PC-3 (cell line): ENCODE results near the gene ZC3H4. TPM values are rescaled to one million over a fixed set of nuclear protein-coding genes. Genes with fewer than 3 reads are reported as not detected.

Experiments
- ATAC-seq: fragments of 200-7000 bp; cut with Tn5 transposase; 2 replicates; pipeline ENCODE4 v1.9.1; 2020; ENCODE audit warnings: mild to moderate bottlenecking, moderate library complexity
- BruUV-seq: library from RNA; stranded (reverse); fragments of 400-500 nt; replicated peaks from 2 replicates; lab custom pipeline; 2021; lab: Mats Ljungman, UMichigan
- CTCF ChIA-PET: fragments of 300-600 bp; sonication (Branson Sonifier 250); formaldehyde crosslinking; loops from one replicate; lab custom pipeline; 2022; ENCODE audit warnings: antibody characterized with exemption; lab: Charles Lee
- POLR2A ChIA-PET: fragments of 300-600 bp; sonication (Branson Sonifier 250); formaldehyde crosslinking; loops from one replicate; lab custom pipeline; 2022; ENCODE audit warnings: antibody characterized with exemption; ENCODE audit not compliant: unreplicated experiment; lab: Charles Lee
- DNase-seq: peaks from one replicate; pipeline ENCODE4 v3.0.0-alpha.2; 2015
- H2AFZ ChIP-seq: fragments of 300-600 bp; sonication (generic); 2 replicates; pipeline ENCODE4 v1.6.0; 2016; ENCODE audit warnings: antibody characterized with exemption, low read length
- H3F3A ChIP-seq: fragments of 300-600 bp; sonication (generic); one replicate; pipeline ENCODE4 v1.6.0; 2017; ENCODE audit warnings: antibody characterized with exemption, low read length, control low read depth, mild to moderate bottlenecking; ENCODE audit not compliant: unreplicated experiment
- H3K27ac ChIP-seq: fragments of 300-600 bp; sonication (generic); 2 replicates; pipeline ENCODE4 v1.5.1; 2016; ENCODE audit warnings: mild to moderate bottlenecking, low read length
- H3K27me3 ChIP-seq: fragments of 300-600 bp; sonication (generic); 2 replicates; pipeline ENCODE4 v1.6.1; 2016; ENCODE audit warnings: low read length, mixed read lengths
- H3K36me3 ChIP-seq: fragments of 300-600 bp; sonication (generic); 2 replicates; pipeline ENCODE4 v1.6.1; 2016; ENCODE audit warnings: low read depth, mixed run types, low read length, mixed read lengths
- H3K4me1 ChIP-seq: fragments of 300-600 bp; sonication (generic); 2 replicates; pipeline ENCODE4 v1.5.1; 2016; ENCODE audit warnings: low read length; ENCODE audit not compliant: insufficient read depth
- H3K4me2 ChIP-seq: fragments of 300-600 bp; sonication (generic); 2 replicates; pipeline ENCODE4 v1.6.0; 2016; ENCODE audit warnings: low read length
- H3K4me3 ChIP-seq: fragments of 300-600 bp; sonication (generic); 2 replicates; pipeline ENCODE4 v1.5.1; 2016; ENCODE audit warnings: mild to moderate bottlenecking, low read length, mixed read lengths
- H3K79me2 ChIP-seq: fragments of 300-600 bp; sonication (generic); 2 replicates; pipeline ENCODE4 v1.6.1; 2017; ENCODE audit warnings: low read length, mixed read lengths
- H3K9ac ChIP-seq: fragments of 300-600 bp; sonication (generic); 2 replicates; pipeline ENCODE4 v1.6.0; 2016; ENCODE audit warnings: mild to moderate bottlenecking, low read length
- H3K9me2 ChIP-seq: fragments of 300-600 bp; sonication (generic); replicated peaks from 2 replicates; pipeline ENCODE4 v1.6.1; 2016; ENCODE audit warnings: mixed run types, low read length, mixed read lengths
- H3K9me3 ChIP-seq: fragments of 300-600 bp; sonication (generic); 2 replicates; pipeline ENCODE4 v1.6.1; 2016; ENCODE audit warnings: low read length, mixed read lengths
- H4K20me1 ChIP-seq: fragments of 300-600 bp; sonication (generic); 2 replicates; pipeline ENCODE4 v1.6.1; 2016; ENCODE audit warnings: low read length, mixed read lengths
- EZH2 ChIP-seq: fragments of 300-600 bp; sonication (generic); IDR thresholded peaks from one replicate; pipeline ENCODE4 v1.6.1; 2017; ENCODE audit warnings: antibody characterized with exemption, mild to moderate bottlenecking, low read length; ENCODE audit not compliant: unreplicated experiment
- EZH2phosphoT487 ChIP-seq: fragments of 300-600 bp; sonication (generic); IDR thresholded peaks from 2 replicates; pipeline ENCODE4 v1.6.1; 2018; ENCODE audit warnings: mild to moderate bottlenecking, antibody characterized with exemption, low read length, borderline replicate concordance
- intact Hi-C: fragments of 100-400 bp; cut with micrococcal nuclease; formaldehyde crosslinking; loops from 2 replicates; pipeline ENCODE4 v1.9.0; 2023
- total RNA-seq: library from RNA; depleted of rRNA; stranded (reverse); fragments of >200 nt; gene quantifications from 2 replicates; pipeline ENCODE4 v1.2.3, GENCODE V29; 2014
- TF ChIP-seq, protein P1 (sequence below): fragments of 300-600 bp; sonication (generic); conservative IDR thresholded peaks from 2 replicates; pipeline ENCODE4 v1.5.1; 2017; ENCODE audit warnings: antibody characterized with exemption, low read depth, mild to moderate bottlenecking, low read length

The ZC3H4 gene
- total RNA-seq, 1 experiment from 2014 or later, result 13.4 TPM

DNA sequence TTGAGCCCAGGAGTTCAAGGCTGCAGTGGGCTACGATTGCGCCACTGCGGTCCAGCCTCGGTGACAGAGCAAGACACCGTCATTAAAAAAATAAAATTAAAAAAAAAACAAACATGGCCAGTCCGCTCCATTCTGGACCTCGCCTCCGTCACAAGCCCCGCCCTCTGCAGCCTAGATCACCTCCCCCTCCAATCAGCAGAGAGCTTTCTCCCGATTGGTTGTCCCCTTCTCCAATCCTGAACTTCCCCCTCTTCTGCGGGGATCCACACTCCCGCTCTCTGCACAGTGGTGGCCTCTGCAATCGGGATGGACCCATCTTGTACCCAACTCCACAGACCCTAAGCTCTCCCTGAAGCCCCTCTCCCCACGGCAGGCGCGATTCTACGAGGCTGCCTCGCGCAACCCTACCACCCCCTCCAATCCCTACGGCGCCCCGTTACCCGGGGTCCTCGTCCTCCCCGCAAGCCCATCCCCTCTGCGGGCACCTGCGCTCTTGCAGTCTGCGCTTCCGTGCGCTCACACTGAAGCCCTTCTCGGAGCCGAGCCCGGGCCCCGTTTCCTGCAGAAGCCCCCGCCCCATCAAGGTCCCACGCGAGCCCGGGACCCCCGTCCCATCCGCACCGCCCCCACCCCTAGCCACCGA, 65.7 kb downstream of the ZC3H4 start:
- Histone ChIP-seq H4K20me1 (no peaks in the 10 kb centered on the region), H3K9me2 (no peaks in the 10 kb centered on the region), H3K79me2 (peaks cover 6% of the 10 kb centered on the region; the same call in 1 of the 2 replicates), H3K27ac (no peak overlapping the region), H3K9ac (peak overlapping the region; percentile 56), H3K4me2 (peak overlapping the region; percentile 92), H2AFZ (peak overlapping the region; percentile 96), H3K4me3 (peak overlapping the region; percentile 82), H3F3A (no peaks in the 10 kb centered on the region), H3K27me3 (no peaks in the 10 kb centered on the region), H3K4me1 (peaks cover 5% of the 10 kb centered on the region; the same call in 1 of the 2 replicates), H3K9me3 (no peaks in the 10 kb centered on the region), H3K36me3 (no peaks in the 10 kb centered on the region)
- CTCF ChIA-PET, result no interaction called here
- ATAC-seq, result peak; percentile 82
- TF ChIP-seq, protein P1, sequence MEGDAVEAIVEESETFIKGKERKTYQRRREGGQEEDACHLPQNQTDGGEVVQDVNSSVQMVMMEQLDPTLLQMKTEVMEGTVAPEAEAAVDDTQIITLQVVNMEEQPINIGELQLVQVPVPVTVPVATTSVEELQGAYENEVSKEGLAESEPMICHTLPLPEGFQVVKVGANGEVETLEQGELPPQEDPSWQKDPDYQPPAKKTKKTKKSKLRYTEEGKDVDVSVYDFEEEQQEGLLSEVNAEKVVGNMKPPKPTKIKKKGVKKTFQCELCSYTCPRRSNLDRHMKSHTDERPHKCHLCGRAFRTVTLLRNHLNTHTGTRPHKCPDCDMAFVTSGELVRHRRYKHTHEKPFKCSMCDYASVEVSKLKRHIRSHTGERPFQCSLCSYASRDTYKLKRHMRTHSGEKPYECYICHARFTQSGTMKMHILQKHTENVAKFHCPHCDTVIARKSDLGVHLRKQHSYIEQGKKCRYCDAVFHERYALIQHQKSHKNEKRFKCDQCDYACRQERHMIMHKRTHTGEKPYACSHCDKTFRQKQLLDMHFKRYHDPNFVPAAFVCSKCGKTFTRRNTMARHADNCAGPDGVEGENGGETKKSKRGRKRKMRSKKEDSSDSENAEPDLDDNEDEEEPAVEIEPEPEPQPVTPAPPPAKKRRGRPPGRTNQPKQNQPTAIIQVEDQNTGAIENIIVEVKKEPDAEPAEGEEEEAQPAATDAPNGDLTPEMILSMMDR, result no peak
- TF ChIP-seq EZH2 (no peak), EZH2phosphoT487 (no peak)
- peak; percentile 85 for DNase-seq
- POLR2A ChIA-PET, result interaction anchor here (1.0 kb wide), 1 partner anchor 13 kb away, joined by 6 read pairs; no protein-coding TSS in a partner anchor
- no TSS peak for BruUV-seq
- intact Hi-C loops, result no loop called here

DNA sequence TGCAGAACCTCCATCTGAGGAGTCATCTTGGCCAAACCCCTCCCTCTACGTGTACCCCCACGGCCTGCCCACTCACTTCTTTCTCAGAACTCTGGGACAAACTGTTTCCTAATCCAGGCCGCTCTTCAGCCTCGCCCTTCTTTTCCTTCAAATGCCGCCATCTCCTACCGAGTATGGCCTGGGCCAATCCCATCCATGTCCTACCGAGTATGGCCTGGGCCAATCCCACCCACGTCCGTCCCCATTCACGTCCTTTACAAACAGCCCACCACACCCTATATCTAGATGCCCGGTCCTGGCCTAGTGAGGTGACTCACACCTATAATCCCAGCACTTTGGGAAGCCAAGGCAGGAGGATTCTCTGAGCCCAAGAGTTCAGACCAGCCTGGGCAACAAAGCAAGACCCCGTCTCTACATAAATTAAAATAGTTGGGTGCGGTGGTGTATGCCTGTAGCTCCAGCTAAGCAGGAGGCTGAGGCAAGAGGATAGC, 66.3 kb downstream of the ZC3H4 start:
- intact Hi-C loops, result no loop called here
- TF ChIP-seq, protein P1, result no peak
- TF ChIP-seq EZH2phosphoT487, result no peak
- TF ChIP-seq EZH2, result no peak
- peaks cover 5% of the 10 kb centered on the region; the same call in 1 of the 2 replicates for H3K4me1 ChIP-seq
- H4K20me1 ChIP-seq, result no peaks in the 10 kb centered on the region
- DNase-seq (no peak), ATAC-seq (no peak)
- peak overlapping the region; percentile 82 for H3K4me3 ChIP-seq
- no peak overlapping the region for H3K27ac ChIP-seq
- H3K36me3 ChIP-seq, result no peaks in the 10 kb centered on the region
- POLR2A ChIA-PET, result interaction anchor here (1.0 kb wide), 1 partner anchor 12 kb away, joined by 6 read pairs; no protein-coding TSS in a partner anchor
- no peaks in the 10 kb centered on the region for H3K27me3 ChIP-seq
- H3K4me2 ChIP-seq, result peak overlapping the region; percentile 92
- peak overlapping the region; percentile 96 for H2AFZ ChIP-seq
- H3K9ac ChIP-seq, result no peak overlapping the region
- CTCF ChIA-PET, result no interaction called here
- H3K79me2 ChIP-seq, result peaks cover 6% of the 10 kb centered on the region; the same call in 1 of the 2 replicates
- no peaks in the 10 kb centered on the region for H3F3A ChIP-seq
- H3K9me2 ChIP-seq, result no peaks in the 10 kb centered on the region
- no peaks in the 10 kb centered on the region for H3K9me3 ChIP-seq
- no TSS peak for BruUV-seq
